ENCODE data around the gene RNF31.

Gene RNF31

GRCh38 chr14:24135834-24136683 is 11.2 kb upstream of the RNF31 start, which contains the start of gene PSME1:
Gene PSME1, plus strand, starts transcription at chr14:24136194. Its CDS starts 69 bp downstream, at chr14:24136263.
- no peak for DNase-seq (ENCODE audit: low read depth, low spot score)
- peak within 1 kb of the TSS; percentile 77 for H3K9ac ChIP-seq (ENCODE audit: insufficient read length, low read depth)
- H3K36me3 ChIP-seq (ENCODE audit: insufficient read depth, insufficient read length, low read length) = peaks cover 25% of the 10 kb centered on the region
- peak within 1 kb of the TSS; percentile 66 for H3K4me3 ChIP-seq (ENCODE audit: insufficient read length, low read depth)
- H3K4me1 ChIP-seq (ENCODE audit: insufficient read depth, insufficient read length) = peaks cover 7% of the 10 kb centered on the region
- H3K27me3 ChIP-seq (ENCODE audit: insufficient read depth, insufficient read length) = peaks cover 4% of the 10 kb centered on the region
- TF ChIP-seq ZNF274 (IDR thresholded peaks at IDR 0.05; ENCODE audit: low read depth, low read length) (no peak), SUZ12 (IDR thresholded peaks at IDR 0.05; ENCODE audit: extremely low read depth, insufficient read depth, insufficient read length) (no peak), YY1 (IDR thresholded peaks at IDR 0.05; ENCODE audit: insufficient read depth, insufficient read length) (no peak)
- H3K9me3 ChIP-seq (ENCODE audit: insufficient read depth, low read length) = no peaks in the 10 kb centered on the region

GRCh38 chr14:24136684-24137528 is 10.4 kb upstream of the RNF31 start:
- TF ChIP-seq YY1 (IDR thresholded peaks at IDR 0.05; ENCODE audit: insufficient read depth, insufficient read length) (no peak), SUZ12 (IDR thresholded peaks at IDR 0.05; ENCODE audit: extremely low read depth, insufficient read depth, insufficient read length) (no peak), ZNF274 (IDR thresholded peaks at IDR 0.05; ENCODE audit: low read depth, low read length) (no peak)
- Histone ChIP-seq H3K4me1 (ENCODE audit: insufficient read depth, insufficient read length) (peaks cover 6% of the 10 kb centered on the region), H3K9ac (ENCODE audit: insufficient read length, low read depth) (peak overlapping the region; percentile 77), H3K9me3 (ENCODE audit: insufficient read depth, low read length) (no peaks in the 10 kb centered on the region), H3K4me3 (ENCODE audit: insufficient read length, low read depth) (peak overlapping the region; percentile 66), H3K36me3 (ENCODE audit: insufficient read depth, insufficient read length, low read length) (peaks cover 25% of the 10 kb centered on the region), H3K27me3 (ENCODE audit: insufficient read depth, insufficient read length) (peaks cover 4% of the 10 kb centered on the region)
- no peak for DNase-seq (ENCODE audit: low read depth, low spot score)

- no peak overlapping the region for H3K4me3 ChIP-seq (ENCODE audit: insufficient read length, low read depth)
- no peaks in the 10 kb centered on the region for H3K9me3 ChIP-seq (ENCODE audit: insufficient read depth, low read length)
Measured at GRCh38 chr14:24137529-24138395, 9.5 kb upstream of the RNF31 start.

DNA sequence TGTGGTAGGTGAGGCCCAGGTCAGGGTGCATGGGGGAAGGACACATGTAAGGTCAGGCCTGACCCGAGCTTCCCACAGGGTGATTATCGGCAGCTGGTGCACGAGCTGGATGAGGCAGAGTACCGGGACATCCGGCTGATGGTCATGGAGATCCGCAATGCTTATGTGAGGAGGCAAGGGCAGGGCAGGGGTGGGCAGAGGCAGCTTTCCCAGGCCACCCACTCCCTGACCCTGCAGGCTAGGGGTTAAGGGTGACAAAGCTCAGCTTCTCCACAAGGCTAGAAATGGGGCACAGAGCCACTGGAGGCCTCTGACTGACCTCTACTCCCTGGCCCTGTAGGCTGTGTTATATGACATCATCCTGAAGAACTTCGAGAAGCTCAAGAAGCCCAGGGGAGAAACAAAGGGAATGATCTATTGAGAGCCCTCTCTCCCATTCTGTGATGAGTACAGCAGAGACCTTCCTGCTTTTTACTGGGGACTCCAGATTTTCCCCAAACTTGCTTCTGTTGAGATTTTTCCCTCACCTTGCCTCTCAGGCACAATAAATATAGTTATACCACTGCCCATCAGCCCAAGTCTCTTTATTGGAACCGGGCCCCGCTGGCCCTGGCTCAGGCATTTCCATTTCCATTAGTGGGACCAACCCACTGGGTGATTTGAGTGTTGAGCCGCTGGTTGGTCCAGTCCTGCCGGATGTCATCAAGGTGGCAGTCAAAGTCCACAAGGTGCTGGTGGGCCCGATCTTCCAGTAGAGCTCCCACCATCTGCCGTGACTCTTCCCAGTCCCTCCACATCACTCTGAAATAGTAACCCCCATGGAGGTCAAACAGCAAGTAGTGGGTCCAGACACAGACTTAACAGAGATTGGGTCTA is 8.7 kb upstream of the RNF31 start:
- no peak overlapping the region for H3K4me3 ChIP-seq (ENCODE audit: insufficient read length, low read depth)
- peaks cover 34% of the 10 kb centered on the region for H3K36me3 ChIP-seq (ENCODE audit: insufficient read depth, insufficient read length, low read length)
- H3K9ac ChIP-seq (ENCODE audit: insufficient read length, low read depth) = no peak overlapping the region
- H3K9me3 ChIP-seq (ENCODE audit: insufficient read depth, low read length) = no peaks in the 10 kb centered on the region
- H3K27me3 ChIP-seq (ENCODE audit: insufficient read depth, insufficient read length) = peaks cover 4% of the 10 kb centered on the region
- DNase-seq (ENCODE audit: low read depth, low spot score) = no peak
- H3K4me1 ChIP-seq (ENCODE audit: insufficient read depth, insufficient read length) = no peaks in the 10 kb centered on the region
- TF ChIP-seq YY1 (IDR thresholded peaks at IDR 0.05; ENCODE audit: insufficient read depth, insufficient read length) (no peak), SUZ12 (IDR thresholded peaks at IDR 0.05; ENCODE audit: extremely low read depth, insufficient read depth, insufficient read length) (no peak), ZNF274 (IDR thresholded peaks at IDR 0.05; ENCODE audit: low read depth, low read length) (no peak)

More at GRCh38 chr14:24137529-24138395, 9.5 kb upstream of the RNF31 start:
- Histone ChIP-seq H3K4me1 (ENCODE audit: insufficient read depth, insufficient read length) (no peaks in the 10 kb centered on the region), H3K36me3 (ENCODE audit: insufficient read depth, insufficient read length, low read length) (peaks cover 25% of the 10 kb centered on the region), H3K9ac (ENCODE audit: insufficient read length, low read depth) (no peak overlapping the region), H3K27me3 (ENCODE audit: insufficient read depth, insufficient read length) (peaks cover 4% of the 10 kb centered on the region)
- no peak for DNase-seq (ENCODE audit: low read depth, low spot score)
- TF ChIP-seq YY1 (IDR thresholded peaks at IDR 0.05; ENCODE audit: insufficient read depth, insufficient read length) = no peak
- TF ChIP-seq ZNF274 (IDR thresholded peaks at IDR 0.05; ENCODE audit: low read depth, low read length) = no peak
- no peak for TF ChIP-seq SUZ12 (IDR thresholded peaks at IDR 0.05; ENCODE audit: extremely low read depth, insufficient read depth, insufficient read length)

DNA sequence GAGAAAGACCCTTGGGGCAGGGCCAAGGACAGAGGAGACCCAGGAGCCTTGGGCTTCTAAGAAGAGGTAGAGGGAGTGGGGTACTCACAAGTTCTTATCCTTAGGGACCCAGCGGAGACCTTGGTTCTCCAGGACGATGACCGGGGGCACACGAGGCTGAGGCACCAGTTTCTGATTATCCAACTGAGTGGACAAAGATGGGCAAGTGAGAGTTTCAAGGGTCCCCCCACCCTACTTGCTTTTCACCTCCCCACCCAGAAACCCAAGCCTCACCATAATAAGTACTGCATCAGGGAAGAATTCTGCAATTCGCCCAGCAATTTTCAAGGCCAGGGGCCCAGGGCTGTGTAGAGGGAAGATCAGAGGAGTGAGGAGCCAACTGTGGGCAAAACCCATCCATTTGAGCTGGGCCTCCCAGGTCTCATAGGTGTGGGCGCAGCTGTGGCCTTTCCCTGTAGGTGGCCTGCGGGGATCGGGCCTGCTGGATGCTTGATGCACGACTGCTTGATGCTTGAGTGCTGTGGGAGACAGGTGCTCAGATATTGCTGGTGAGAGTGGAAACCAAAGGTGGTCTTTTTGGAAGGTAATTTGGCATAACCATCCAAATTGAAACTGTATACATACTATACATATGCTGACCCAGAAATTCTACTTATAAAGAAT is 7.9 kb upstream of the RNF31 start:
- Histone ChIP-seq H3K27me3 (ENCODE audit: insufficient read depth, insufficient read length) (peaks cover 4% of the 10 kb centered on the region), H3K4me1 (ENCODE audit: insufficient read depth, insufficient read length) (no peaks in the 10 kb centered on the region), H3K36me3 (ENCODE audit: insufficient read depth, insufficient read length, low read length) (peaks cover 40% of the 10 kb centered on the region), H3K9ac (ENCODE audit: insufficient read length, low read depth) (no peak overlapping the region), H3K4me3 (ENCODE audit: insufficient read length, low read depth) (no peak overlapping the region), H3K9me3 (ENCODE audit: insufficient read depth, low read length) (no peaks in the 10 kb centered on the region)
- no peak for TF ChIP-seq YY1 (IDR thresholded peaks at IDR 0.05; ENCODE audit: insufficient read depth, insufficient read length)
- no peak for TF ChIP-seq ZNF274 (IDR thresholded peaks at IDR 0.05; ENCODE audit: low read depth, low read length)
- no peak for TF ChIP-seq SUZ12 (IDR thresholded peaks at IDR 0.05; ENCODE audit: extremely low read depth, insufficient read depth, insufficient read length)
- DNase-seq (ENCODE audit: low read depth, low spot score) = no peak

Data from NT2/D1 (cell line).